GM12875 (cell line): ENCODE data around the gene PNPO.

Experiments used
- H3K4me3 ChIP-seq: one replicate; pipeline ENCODE4 v1.5.1; 2011; ENCODE audit warnings: low read depth, low read length, control low read depth
- CTCF ChIP-seq: IDR thresholded peaks from 2 replicates; pipeline ENCODE4 v1.5.1; 2011; ENCODE audit warnings: low read depth, mild to moderate bottlenecking, control low read depth, inconsistent platforms, low read length, moderate library complexity, borderline replicate concordance; ENCODE audit not compliant: insufficient read depth

Gene PNPO

DNA sequence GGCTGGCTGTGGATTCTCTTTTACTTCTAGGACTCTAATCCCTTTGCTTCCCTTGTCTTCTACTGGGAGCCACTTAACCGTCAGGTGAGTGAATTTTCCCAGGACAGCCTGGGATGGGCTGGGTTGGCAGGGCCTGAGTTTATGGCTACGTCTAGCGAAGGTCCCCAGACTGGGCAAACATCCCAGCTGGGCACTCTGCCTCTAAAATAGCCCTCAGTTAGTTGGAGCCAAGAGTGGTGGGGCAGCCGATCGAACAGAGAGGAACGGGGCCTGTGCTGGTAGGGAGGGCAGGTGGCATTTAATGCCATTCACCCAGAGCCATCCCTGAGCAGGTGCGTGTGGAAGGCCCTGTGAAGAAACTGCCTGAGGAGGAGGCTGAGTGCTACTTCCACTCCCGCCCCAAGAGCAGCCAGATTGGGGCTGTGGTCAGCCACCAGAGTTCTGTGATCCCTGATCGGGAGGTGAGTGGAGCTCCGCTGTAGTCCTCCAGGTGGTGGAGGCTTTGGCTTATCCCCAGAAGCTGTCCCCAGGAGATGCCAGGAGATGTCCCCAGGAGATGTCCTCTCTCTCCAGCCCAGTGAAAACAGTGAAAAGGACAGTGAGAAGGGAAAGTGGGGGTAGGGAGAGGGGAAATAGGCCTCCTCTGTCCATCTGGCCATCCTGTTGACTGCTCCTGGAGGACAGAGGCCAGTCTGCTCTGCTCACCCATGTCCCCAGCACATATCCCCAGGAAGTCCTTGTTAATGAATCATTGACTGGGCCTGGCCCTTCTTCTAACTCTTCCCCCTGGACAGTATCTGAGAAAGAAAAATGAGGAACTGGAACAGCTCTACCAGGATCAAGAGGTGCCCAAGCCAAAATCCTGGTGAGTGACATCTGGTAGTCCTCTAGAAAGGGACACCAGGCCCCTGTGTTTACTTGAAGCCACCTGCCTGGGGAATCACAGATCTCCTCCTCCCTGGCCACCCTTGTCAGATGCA lies 4.4 kb downstream of the PNPO start:
- H3K4me3 ChIP-seq, result no peak overlapping the region
- no peak for TF ChIP-seq CTCF

GRCh38 chr17:47946516-47946915 lies 5.1 kb downstream of the PNPO start:
- no peak for TF ChIP-seq CTCF
- no peak overlapping the region for H3K4me3 ChIP-seq

DNA sequence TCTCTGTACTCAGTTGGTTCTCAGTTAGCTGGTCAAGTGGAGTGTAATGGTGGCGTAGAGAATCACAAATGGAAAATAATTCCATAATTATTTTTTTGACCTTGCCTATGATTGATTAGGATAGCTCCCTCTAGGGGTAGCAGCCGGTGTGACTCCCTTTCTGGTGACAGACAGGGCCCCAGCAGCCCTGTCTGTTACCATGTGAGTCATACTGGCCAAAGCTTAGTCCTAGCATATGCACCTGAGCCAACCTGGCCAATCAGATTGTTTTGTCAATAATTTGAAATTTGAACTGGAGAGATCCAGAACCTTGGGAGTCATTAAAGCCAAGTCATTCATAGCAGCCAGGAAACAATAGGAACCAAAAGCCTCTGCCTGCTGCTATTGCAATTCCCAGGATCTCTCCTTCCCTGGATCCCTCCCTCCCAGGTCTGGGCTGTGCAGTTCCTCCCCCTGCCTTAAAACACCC lies 5.6 kb downstream of the PNPO start:
- H3K4me3 ChIP-seq, result no peak overlapping the region
- peak; percentile 73 for TF ChIP-seq CTCF

GRCh38 chr17:47948706-47949196 lies 7.4 kb downstream of the PNPO start:
- no peak overlapping the region for H3K4me3 ChIP-seq
- TF ChIP-seq CTCF, result no peak

- peak; percentile 92 for TF ChIP-seq CTCF
Measured at GRCh38 chr17:47949197-47949759, 7.9 kb downstream of the PNPO start.

DNA sequence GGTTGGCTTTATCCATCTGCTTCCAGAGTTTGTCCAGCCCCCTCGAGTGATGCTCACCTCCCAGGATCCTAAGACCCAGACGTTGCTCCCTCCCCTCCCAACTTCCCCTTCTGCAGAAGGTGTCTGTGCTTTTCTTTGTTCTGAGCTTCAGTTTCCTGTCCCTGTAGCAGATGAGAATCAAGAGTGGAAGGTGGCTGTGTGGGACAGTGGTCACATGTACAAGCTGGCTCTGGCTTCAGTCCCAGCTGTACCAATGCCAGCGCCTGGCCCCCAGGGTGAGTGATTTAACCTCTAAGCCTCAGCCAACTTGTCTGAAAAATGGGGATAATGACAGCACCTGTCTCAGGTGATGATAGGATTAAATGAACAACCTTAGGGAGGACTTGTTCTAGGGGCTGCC lies 8.6 kb downstream of the PNPO start:
- no peak for TF ChIP-seq CTCF
- no peak overlapping the region for H3K4me3 ChIP-seq

More at GRCh38 chr17:47949197-47949759, 7.9 kb downstream of the PNPO start:
- H3K4me3 ChIP-seq, result no peak overlapping the region

GRCh38 chr17:47950448-47950847 lies 9.1 kb downstream of the PNPO start:
- TF ChIP-seq CTCF, result no peak

More at GRCh38 chr17:47950448-47950847, 9.1 kb downstream of the PNPO start:
- no peak overlapping the region for H3K4me3 ChIP-seq
